Brain microvascular endothelial cell (primary cell): Measurements from ENCODE around the gene EGLN2.
"Not testable (repeated sequence)": the region's sequence is repeated elsewhere in the genome, so short reads cannot be mapped to it uniquely, and the experiment has no call there.

Experiments
- DNase-seq: peaks from one replicate; pipeline ENCODE4 v3.0.0-alpha.2; 2020
- H3K27ac ChIP-seq: fragments of 250-450 bp; sonication (Bioruptor Pico); 2 replicates; pipeline ENCODE4 v1.5.1; 2020; ENCODE audit warnings: mild to moderate bottlenecking, moderate library complexity
- H3K27me3 ChIP-seq: fragments of 250-450 bp; sonication (Bioruptor Pico); replicated peaks from 2 replicates; pipeline ENCODE4 v1.5.1; 2020; ENCODE audit warnings: mild to moderate bottlenecking
- H3K36me3 ChIP-seq: fragments of 250-450 bp; sonication (Bioruptor Pico); replicated peaks from 2 replicates; pipeline ENCODE4 v1.5.1; 2020; ENCODE audit warnings: mild to moderate bottlenecking
- H3K4me3 ChIP-seq: 2 replicates; pipeline ENCODE4 v1.5.1; 2011; ENCODE audit warnings: low read depth, mild to moderate bottlenecking, control low read depth, low read length, moderate library complexity
- in situ Hi-C: cut with HindIII; loops from 2 replicates; pipeline ENCODE4 v1.10.0; 2017; ENCODE audit warnings: low sequenced_read_pairs, low pct_ligation_motif_present
- TF ChIP-seq, protein P1 (sequence below): IDR thresholded peaks from 2 replicates; pipeline ENCODE4 v1.5.1; 2011; ENCODE audit warnings: low read depth, mild to moderate bottlenecking, moderate library complexity, low read length, control low read depth, inconsistent platforms; ENCODE audit errors: missing control alignments

EGLN2 gene

GRCh38 chr19:40836754-40837429 lies 37.9 kb downstream of the EGLN2 start:
- no peak overlapping the region for H3K27ac ChIP-seq
- in situ Hi-C loops, result no loop called here

DNA sequence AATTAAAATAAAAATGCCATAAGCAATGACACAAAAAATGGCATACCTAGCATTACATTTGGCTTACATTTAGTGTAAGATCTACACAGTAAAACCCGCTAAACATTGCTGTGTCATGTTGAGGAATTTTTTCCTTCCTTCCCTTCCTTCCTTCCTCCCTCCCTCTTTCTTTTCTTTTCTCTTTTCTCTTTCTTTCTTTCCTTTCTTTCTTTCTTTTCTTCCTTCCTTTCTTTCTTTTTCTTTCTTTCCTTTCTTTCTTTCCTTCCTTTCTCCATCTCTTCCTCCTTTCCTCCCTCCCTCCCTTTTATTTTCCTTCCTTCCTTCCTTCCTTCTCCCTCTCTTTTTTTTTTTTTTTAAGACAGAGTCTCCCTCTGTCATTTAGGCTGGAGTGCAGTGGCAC lies 39.5 kb downstream of the EGLN2 start:
- H3K27me3 ChIP-seq, H3K4me3 ChIP-seq, H3K27ac ChIP-seq, H3K36me3 ChIP-seq, DNase-seq, in situ Hi-C loops: not testable (repeated sequence)

More at GRCh38 chr19:40836754-40837429, 37.9 kb downstream of the EGLN2 start:
- Histone ChIP-seq H3K36me3 (no peaks in the 10 kb centered on the region), H3K27me3 (no peaks in the 10 kb centered on the region), H3K4me3 (no peak overlapping the region)
- DNase-seq, result no peak
- TF ChIP-seq, protein P1, sequence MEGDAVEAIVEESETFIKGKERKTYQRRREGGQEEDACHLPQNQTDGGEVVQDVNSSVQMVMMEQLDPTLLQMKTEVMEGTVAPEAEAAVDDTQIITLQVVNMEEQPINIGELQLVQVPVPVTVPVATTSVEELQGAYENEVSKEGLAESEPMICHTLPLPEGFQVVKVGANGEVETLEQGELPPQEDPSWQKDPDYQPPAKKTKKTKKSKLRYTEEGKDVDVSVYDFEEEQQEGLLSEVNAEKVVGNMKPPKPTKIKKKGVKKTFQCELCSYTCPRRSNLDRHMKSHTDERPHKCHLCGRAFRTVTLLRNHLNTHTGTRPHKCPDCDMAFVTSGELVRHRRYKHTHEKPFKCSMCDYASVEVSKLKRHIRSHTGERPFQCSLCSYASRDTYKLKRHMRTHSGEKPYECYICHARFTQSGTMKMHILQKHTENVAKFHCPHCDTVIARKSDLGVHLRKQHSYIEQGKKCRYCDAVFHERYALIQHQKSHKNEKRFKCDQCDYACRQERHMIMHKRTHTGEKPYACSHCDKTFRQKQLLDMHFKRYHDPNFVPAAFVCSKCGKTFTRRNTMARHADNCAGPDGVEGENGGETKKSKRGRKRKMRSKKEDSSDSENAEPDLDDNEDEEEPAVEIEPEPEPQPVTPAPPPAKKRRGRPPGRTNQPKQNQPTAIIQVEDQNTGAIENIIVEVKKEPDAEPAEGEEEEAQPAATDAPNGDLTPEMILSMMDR, result no peak

GRCh38 chr19:40842012-40842411 lies 43.0 kb downstream of the EGLN2 start:
- in situ Hi-C loops, H3K27ac ChIP-seq, H3K27me3 ChIP-seq, H3K4me3 ChIP-seq, DNase-seq, H3K36me3 ChIP-seq: not testable (repeated sequence)

DNA sequence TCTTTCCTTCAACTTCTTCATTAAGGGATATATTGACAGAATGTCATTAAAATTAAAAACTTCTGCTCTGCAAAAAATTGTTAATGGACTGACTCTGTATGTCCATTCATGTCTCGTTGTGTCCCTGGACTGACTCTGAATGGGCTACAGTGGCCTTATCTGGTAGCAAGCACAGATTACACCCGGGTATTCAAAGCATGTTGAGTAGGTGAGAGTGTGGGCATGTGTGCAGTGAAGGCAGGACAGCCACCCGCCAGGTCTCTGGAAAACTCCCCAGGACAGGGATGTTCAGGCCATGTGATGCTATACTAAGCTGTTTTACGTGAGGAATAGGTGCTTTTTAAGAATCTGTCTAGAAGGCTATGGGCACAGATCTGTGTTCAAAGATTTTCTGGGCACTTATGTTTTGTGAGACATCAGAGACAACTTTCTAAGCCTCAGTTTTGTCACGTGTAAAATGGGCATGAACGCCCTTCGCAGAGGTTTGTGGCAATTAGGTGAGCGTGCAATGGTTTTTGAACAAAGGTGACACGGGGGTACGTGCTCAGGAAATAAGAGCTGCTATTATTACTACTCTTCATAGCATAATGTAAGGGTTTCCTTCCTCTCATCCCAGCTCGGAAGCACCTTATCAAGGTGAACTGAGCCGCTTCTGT lies 44.1 kb downstream of the EGLN2 start:
- not testable (repeated sequence) for H3K4me3 ChIP-seq, DNase-seq, H3K27ac ChIP-seq

DNA sequence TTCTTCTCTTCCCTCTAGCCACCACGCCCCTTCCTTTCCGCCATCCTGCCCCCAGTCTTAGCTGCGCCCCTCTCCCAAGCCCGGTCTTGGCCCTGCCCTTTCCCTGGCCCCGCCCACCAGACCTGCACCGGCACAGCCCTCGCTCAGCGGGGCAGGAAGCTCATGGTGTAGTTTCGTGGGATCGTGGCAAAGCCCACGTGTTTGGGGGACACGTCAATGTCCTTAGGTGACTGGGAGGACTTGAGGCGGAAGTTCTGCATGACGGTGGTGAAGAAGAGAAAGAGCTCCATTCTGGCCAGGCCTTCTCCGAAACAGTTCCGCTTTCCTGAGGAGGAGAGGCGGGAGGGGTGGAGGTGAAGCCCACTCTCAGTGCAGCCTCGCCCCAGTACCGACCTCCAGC lies 44.7 kb downstream of the EGLN2 start:
- H3K36me3 ChIP-seq, in situ Hi-C loops, DNase-seq, H3K27ac ChIP-seq, H3K4me3 ChIP-seq: not testable (repeated sequence)
- peaks cover 10% of the 10 kb centered on the region for H3K27me3 ChIP-seq

More for the DNA sequence above, 44.1 kb downstream of the EGLN2 start:
- in situ Hi-C loops, H3K36me3 ChIP-seq, H3K27me3 ChIP-seq: not testable (repeated sequence)

GRCh38 chr19:40846722-40847121 lies 47.7 kb downstream of the EGLN2 start:
- H3K36me3 ChIP-seq, H3K4me3 ChIP-seq, DNase-seq, in situ Hi-C loops, H3K27ac ChIP-seq: not testable (repeated sequence)
- H3K27me3 ChIP-seq, result peaks cover 10% of the 10 kb centered on the region

DNA sequence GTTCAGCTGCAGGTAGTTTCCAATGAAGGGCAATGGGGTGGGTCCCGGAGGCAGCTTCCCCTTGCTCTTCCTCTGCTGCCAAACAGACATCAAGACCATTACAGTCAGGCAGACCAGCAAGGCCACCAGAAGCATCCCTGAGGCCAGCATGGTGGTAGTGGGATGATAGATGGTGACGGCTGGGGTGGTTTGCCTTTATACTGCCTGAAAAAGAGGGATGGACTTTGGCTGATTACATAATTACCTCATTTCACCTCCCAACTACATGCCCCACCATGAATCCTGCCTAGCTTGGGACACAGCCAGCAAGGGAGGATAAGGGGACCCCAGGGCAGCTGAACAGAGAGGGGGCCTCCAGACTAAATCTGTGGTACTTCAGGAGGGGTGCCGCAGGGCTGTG lies 51.3 kb downstream of the EGLN2 start, which contains the start of gene CYP2A6:
CYP2A6 (minus strand) TSS at position 171 of the 400 bp plus-strand sequence; CDS start at position 150, 21 bp downstream.
- H3K36me3 ChIP-seq, H3K27me3 ChIP-seq, H3K4me3 ChIP-seq, H3K27ac ChIP-seq, DNase-seq, in situ Hi-C loops: not testable (repeated sequence)

DNA sequence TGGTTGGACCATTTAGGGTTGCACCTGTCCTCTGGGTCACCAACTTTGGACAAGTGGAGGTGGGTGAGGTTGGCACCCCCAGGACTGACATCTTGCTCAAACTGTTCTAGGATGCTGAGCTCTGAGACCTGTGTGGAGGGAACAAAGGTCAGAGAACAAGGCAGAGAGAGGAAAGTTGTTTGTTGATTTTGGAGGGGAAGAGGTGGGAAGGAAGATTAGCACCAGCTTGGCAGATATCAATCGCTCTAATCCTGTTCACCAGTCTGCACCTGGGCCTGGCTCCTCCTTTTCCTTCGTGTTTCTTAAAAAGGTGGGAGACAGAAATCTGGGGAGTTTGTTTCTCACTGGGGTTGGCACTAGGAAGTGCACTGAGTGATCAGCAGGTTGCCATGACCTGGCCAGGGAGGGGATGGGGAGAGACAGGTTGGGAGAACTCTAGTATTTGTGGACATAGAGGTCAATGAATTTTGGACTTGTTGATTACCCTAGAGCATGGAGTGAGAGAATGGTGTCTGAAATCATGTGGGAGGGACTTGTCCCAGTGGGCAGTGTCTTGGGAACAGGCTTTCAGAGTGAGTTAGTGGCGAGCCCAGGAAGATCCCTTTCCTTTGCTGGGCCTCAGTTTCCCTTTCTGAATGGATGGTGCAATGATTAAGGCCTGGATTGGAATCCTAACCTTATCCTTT lies 53.6 kb downstream of the EGLN2 start:
- H3K27me3 ChIP-seq, DNase-seq, H3K4me3 ChIP-seq, H3K36me3 ChIP-seq, H3K27ac ChIP-seq, in situ Hi-C loops: not testable (repeated sequence)
